ENCODE results near the gene DOCK11.

DOCK11 gene

GRCh38 chrX:118565853-118566252 is 70.2 kb downstream of the DOCK11 start:
- TF ChIP-seq RAD21 (IDR thresholded peaks at IDR 0.05; ENCODE audit: low read depth) (no peak), TAF1 (IDR thresholded peaks at IDR 0.05; ENCODE audit: low read depth) (no peak), CREB1 (IDR thresholded peaks at IDR 0.05; ENCODE audit: low read depth) (no peak), USF1 (IDR thresholded peaks at IDR 0.05) (no peak), MAX (IDR thresholded peaks at IDR 0.05) (no peak), YY1 (IDR thresholded peaks at IDR 0.05; ENCODE audit: low read depth) (no peak), EGR1 (IDR thresholded peaks at IDR 0.05) (no peak), TCF12 (IDR thresholded peaks at IDR 0.05; ENCODE audit: low read depth) (no peak), ZBTB7A (IDR thresholded peaks at IDR 0.05; ENCODE audit: low read depth) (no peak), TEAD4 (IDR thresholded peaks at IDR 0.05) (no peak), EP300 (IDR thresholded peaks at IDR 0.05; ENCODE audit: borderline replicate concordance) (no peak), REST (IDR thresholded peaks at IDR 0.05; ENCODE audit: low read depth) (no peak), CEBPB (IDR thresholded peaks at IDR 0.05) (no peak), FOXM1 (IDR thresholded peaks at IDR 0.05; ENCODE audit: borderline replicate concordance, low read depth) (no peak)

- no peak for TF ChIP-seq TCF12 (IDR thresholded peaks at IDR 0.05; ENCODE audit: low read depth)
- no peak for TF ChIP-seq USF1 (IDR thresholded peaks at IDR 0.05)
- TF ChIP-seq CREB1 (IDR thresholded peaks at IDR 0.05; ENCODE audit: low read depth), result no peak
- TF ChIP-seq EGR1 (IDR thresholded peaks at IDR 0.05), result no peak
- TF ChIP-seq ZBTB7A (IDR thresholded peaks at IDR 0.05; ENCODE audit: low read depth), result no peak
- no peak for TF ChIP-seq FOXM1 (IDR thresholded peaks at IDR 0.05; ENCODE audit: borderline replicate concordance, low read depth)
- TF ChIP-seq NFIC (IDR thresholded peaks at IDR 0.05), result no peak
- TF ChIP-seq TAF1 (IDR thresholded peaks at IDR 0.05; ENCODE audit: low read depth), result no peak
- TF ChIP-seq YY1 (IDR thresholded peaks at IDR 0.05; ENCODE audit: low read depth), result no peak
- no peak for TF ChIP-seq REST (IDR thresholded peaks at IDR 0.05; ENCODE audit: low read depth)
- TF ChIP-seq TEAD4 (IDR thresholded peaks at IDR 0.05), result no peak
- no peak for TF ChIP-seq EP300 (IDR thresholded peaks at IDR 0.05; ENCODE audit: borderline replicate concordance)
- TF ChIP-seq MAX (IDR thresholded peaks at IDR 0.05), result no peak
- no peak for TF ChIP-seq RAD21 (IDR thresholded peaks at IDR 0.05; ENCODE audit: low read depth)
- TF ChIP-seq CEBPB (IDR thresholded peaks at IDR 0.05), result no peak
Measured at GRCh38 chrX:118566359-118566758, 70.7 kb downstream of the DOCK11 start.

- TF ChIP-seq USF1 (IDR thresholded peaks at IDR 0.05), result no peak
- no peak for TF ChIP-seq EP300 (IDR thresholded peaks at IDR 0.05; ENCODE audit: borderline replicate concordance)
- no peak for TF ChIP-seq RAD21 (IDR thresholded peaks at IDR 0.05; ENCODE audit: low read depth)
- no peak for TF ChIP-seq NFIC (IDR thresholded peaks at IDR 0.05)
- no peak for TF ChIP-seq TEAD4 (IDR thresholded peaks at IDR 0.05)
- TF ChIP-seq YY1 (IDR thresholded peaks at IDR 0.05; ENCODE audit: low read depth), result no peak
- no peak for TF ChIP-seq TAF1 (IDR thresholded peaks at IDR 0.05; ENCODE audit: low read depth)
- no peak for TF ChIP-seq MAX (IDR thresholded peaks at IDR 0.05)
- TF ChIP-seq ZBTB7A (IDR thresholded peaks at IDR 0.05; ENCODE audit: low read depth), result no peak
Measured at GRCh38 chrX:118569676-118570075, 74.1 kb downstream of the DOCK11 start.

- TF ChIP-seq CREB1 (IDR thresholded peaks at IDR 0.05; ENCODE audit: low read depth) (no peak), FOXM1 (IDR thresholded peaks at IDR 0.05; ENCODE audit: borderline replicate concordance, low read depth) (no peak), EGR1 (IDR thresholded peaks at IDR 0.05) (no peak), TEAD4 (IDR thresholded peaks at IDR 0.05) (no peak), ZBTB7A (IDR thresholded peaks at IDR 0.05; ENCODE audit: low read depth) (no peak), RAD21 (IDR thresholded peaks at IDR 0.05; ENCODE audit: low read depth) (no peak), TCF12 (IDR thresholded peaks at IDR 0.05; ENCODE audit: low read depth) (no peak), YY1 (IDR thresholded peaks at IDR 0.05; ENCODE audit: low read depth) (no peak), TAF1 (IDR thresholded peaks at IDR 0.05; ENCODE audit: low read depth) (no peak), USF1 (IDR thresholded peaks at IDR 0.05) (no peak), MAX (IDR thresholded peaks at IDR 0.05) (no peak), NFIC (IDR thresholded peaks at IDR 0.05) (no peak), REST (IDR thresholded peaks at IDR 0.05; ENCODE audit: low read depth) (no peak), EP300 (IDR thresholded peaks at IDR 0.05; ENCODE audit: borderline replicate concordance) (no peak), CEBPB (IDR thresholded peaks at IDR 0.05) (no peak)
Measured at GRCh38 chrX:118570209-118570608, 74.6 kb downstream of the DOCK11 start.
